ENCODE data around the gene ARID3C. TPM values are rescaled to one million over a fixed set of nuclear protein-coding genes. Genes with fewer than 3 reads are reported as not detected.
A peak's percentile ranks its signal among the peaks of the same experiment; 100 is the strongest.

ARID3C gene
- total RNA-seq, 1 donor, result not detected

DNA sequence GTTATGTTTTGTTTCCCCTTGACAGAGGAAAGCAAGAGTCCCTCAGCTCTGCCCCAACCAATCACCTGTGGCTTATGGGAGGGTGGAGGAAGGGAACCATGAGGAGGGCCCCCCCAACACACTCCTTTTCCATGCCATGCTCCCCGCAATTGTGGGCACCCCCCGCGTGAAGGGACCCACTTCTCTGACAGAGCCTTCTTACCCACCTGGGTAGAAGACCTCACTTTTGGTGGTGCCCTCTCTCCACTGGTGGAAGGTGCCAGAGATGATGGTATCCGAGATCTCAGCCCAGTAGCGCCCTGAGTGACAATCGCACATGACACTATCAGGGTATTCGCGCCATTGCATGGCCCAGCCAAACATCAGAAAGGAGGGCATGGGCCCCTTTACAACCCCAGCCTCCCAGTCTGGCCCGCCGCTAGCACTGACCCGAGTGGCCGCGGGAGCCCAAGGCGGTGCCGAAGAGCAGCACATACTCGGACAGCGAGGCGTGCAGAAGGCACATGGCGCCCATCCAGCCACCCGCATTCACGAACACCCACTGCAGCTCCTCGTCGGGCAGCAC, 8.0 kb upstream of the ARID3C start:
- peak overlapping the region; percentile 71 for H3K4me3 ChIP-seq (ENCODE audit: low read depth, low read length)
- TF ChIP-seq, protein P1, sequence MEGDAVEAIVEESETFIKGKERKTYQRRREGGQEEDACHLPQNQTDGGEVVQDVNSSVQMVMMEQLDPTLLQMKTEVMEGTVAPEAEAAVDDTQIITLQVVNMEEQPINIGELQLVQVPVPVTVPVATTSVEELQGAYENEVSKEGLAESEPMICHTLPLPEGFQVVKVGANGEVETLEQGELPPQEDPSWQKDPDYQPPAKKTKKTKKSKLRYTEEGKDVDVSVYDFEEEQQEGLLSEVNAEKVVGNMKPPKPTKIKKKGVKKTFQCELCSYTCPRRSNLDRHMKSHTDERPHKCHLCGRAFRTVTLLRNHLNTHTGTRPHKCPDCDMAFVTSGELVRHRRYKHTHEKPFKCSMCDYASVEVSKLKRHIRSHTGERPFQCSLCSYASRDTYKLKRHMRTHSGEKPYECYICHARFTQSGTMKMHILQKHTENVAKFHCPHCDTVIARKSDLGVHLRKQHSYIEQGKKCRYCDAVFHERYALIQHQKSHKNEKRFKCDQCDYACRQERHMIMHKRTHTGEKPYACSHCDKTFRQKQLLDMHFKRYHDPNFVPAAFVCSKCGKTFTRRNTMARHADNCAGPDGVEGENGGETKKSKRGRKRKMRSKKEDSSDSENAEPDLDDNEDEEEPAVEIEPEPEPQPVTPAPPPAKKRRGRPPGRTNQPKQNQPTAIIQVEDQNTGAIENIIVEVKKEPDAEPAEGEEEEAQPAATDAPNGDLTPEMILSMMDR (IDR thresholded peaks at IDR 0.05; ENCODE audit: insufficient read depth, low read depth, low read length), result no peak
- DNase-seq (ENCODE audit: low read depth), result no peak

DNA sequence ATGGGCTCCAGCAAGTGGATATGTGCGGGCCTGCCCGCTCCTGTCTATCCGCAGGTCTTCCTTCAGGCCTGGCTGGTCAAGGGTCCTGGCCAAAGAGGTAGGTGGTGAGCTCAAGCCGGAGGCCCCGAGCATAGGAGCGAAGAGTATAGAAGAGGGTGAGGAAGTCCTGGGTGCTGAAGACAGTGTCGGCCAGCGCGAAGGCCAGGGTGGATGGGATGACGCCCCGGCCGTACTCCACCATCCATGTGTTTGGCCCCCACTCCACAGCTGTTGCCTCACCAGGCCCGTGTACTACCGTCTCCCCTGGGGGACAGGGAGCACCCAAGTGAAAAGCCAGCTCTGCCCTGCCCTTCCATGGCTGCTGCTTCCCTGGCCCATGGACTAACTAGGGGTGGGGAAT, 6.7 kb upstream of the ARID3C start:
- DNase-seq (ENCODE audit: low read depth), result no peak
- H3K4me3 ChIP-seq (ENCODE audit: low read depth, low read length), result no peak overlapping the region
- TF ChIP-seq, protein P1 (IDR thresholded peaks at IDR 0.05; ENCODE audit: insufficient read depth, low read depth, low read length), result no peak

DNA sequence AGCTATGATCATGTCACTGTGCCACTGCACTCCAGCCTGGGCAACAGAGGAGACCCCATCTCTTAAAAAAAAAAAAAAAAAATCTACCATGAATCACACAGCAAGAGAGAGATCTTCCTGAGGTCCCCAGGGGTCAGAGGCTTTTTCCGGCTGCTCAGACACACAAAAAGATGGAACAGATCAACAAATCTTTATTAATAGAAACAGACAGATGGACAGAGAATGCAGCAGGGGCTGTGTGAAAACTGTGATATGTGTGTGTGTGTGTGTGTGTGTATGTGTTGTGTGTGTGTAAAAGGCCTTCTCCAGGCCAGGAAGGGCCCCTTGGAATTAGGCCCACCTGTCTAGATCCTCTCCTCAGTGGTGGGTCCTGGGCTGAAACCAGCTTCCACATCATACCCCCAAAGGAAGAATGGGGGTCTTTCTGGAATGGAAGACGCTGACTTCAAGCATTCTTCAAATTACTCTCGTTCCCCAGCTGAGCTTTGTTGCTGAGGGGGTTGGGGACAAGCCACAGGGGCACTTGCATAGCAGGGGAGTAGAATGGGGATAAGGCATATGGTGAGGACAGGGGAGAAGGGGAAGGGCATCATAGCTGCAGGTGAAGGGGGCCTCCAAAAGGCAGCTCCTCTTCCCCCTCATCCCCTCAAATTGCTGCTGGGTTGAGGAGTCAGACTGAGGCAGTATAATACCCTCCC, 5.8 kb upstream of the ARID3C start:
- DNase-seq (ENCODE audit: low read depth), result no peak
- TF ChIP-seq, protein P1 (IDR thresholded peaks at IDR 0.05; ENCODE audit: insufficient read depth, low read depth, low read length), result no peak
- H3K4me3 ChIP-seq (ENCODE audit: low read depth, low read length), result no peak overlapping the region

DNA sequence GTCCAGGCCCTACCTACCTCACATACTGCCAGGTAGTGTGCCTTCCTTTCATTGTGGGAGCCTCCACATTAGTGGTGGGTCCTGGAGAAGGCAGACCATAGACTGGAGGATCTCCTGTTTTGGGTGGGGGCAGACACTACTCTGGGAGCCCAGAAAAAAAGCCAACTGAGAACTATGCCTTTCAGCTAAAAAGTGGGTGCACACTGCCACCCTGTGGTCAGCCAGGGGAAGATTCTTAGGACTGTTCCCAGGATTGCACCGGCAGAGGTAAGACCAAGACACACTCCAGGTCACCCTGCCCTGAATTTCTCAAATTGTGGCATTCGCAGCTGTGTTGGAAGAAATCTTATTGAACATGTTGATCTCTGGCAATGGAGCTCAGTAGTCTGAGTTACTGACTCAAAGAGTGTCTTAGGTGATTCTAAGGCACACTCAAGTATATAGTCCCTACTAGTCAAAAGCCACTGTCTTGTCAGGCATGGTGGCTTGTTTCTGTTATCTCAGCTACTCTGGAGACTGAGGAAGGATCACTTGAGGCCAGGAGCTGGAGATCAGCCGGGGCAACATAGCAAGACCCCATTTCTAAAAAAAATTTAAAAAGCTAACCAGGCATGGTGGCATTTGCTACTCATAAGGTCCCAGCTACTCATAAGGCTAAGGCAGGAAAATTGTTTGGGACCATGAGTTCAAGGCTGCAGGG, 5.1 kb upstream of the ARID3C start:
- TF ChIP-seq, protein P1 (IDR thresholded peaks at IDR 0.05; ENCODE audit: insufficient read depth, low read depth, low read length), result peak; percentile 88
- DNase-seq (ENCODE audit: low read depth), result peak; percentile 64
- H3K4me3 ChIP-seq (ENCODE audit: low read depth, low read length), result no peak overlapping the region

DNA sequence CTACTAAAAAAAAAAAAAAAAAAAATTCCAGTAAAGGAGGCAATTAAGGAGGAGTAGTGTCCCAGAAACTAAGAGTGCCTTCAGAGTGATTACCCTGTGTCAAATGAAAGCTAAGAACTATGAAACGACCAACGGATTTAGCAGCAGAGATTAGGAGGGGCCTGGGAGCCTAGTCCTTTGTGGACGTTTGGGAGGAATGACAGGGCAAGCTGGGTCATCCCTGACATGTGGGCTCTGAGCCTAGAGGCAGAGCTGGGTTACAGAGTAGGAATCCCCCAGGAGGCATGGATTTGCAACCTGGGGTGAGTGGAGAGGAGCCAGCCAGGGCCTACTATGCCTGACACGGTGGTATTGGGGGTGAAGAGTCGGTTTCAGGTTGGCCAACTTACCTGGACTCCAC, 4.3 kb upstream of the ARID3C start:
- no peak overlapping the region for H3K4me3 ChIP-seq (ENCODE audit: low read depth, low read length)
- no peak for DNase-seq (ENCODE audit: low read depth)
- TF ChIP-seq, protein P1 (IDR thresholded peaks at IDR 0.05; ENCODE audit: insufficient read depth, low read depth, low read length), result no peak

DNA sequence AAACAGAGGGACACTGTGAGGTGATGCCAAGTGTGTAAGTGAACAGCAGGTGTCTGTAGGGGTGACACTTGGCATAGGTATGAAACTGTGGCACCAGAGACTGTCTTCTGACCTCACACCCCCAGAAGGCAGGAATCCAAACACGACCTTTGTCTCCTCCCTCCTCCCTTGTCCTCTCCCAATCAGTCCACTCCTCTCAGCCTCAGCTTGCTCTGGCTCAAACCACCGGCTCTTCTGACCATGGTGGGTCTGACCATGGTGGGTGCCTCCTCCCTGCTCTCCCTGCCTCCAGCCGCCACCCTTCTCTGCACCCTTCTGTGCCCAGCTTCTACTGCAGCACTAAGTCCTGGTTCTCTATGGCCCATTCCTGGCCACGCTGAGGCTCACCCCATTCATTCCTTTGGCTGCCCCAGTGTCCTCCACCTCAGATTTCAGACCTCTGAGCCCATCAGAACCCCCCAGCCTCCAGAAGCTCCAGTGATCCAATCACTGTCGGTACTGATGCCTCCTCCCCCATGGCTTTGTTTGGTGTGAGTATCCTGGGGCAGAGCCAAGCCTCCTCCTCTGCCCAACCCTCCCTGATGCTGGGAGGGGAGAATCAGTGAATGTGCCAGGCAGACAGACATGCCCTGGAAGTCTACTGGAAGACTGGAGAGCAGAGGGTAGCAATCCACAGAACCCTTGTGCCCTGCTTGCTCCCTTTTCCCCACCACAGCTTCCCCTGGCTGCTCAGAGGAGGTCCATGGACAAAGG, 1.7 kb upstream of the ARID3C start:
- TF ChIP-seq, protein P1 (IDR thresholded peaks at IDR 0.05; ENCODE audit: insufficient read depth, low read depth, low read length), result no peak
- no peak overlapping the region for H3K4me3 ChIP-seq (ENCODE audit: low read depth, low read length)
- DNase-seq (ENCODE audit: low read depth), result no peak
